Adrenal gland (tissue), 12 donors: ENCODE results near the gene ENTPD3. TPM values are rescaled to one million over a fixed set of nuclear protein-coding genes. Genes with fewer than 3 reads are reported as not detected.

ENCODE experiments used
- polyA plus RNA-seq, 3 donors: library from polyadenylated mRNA; stranded (reverse); fragments of 200-250 nt in 2 of 3; fragments of 350-450 nt in 1 of 3; fragmentation: Illumina TruSeq in 1 of 3; extraction: RNeasy Lipid Tissue Mini Kit (QIAGEN cat#74804) in 1 of 3; gene quantifications; one replicate each; pipeline ENCODE4 v1.2.3, GENCODE V29; 2013 to 2014
- total RNA-seq, 9 donors: library from RNA; depleted of rRNA in 4 of 9; stranded (reverse); fragments of >200 nt in 4 of 9; fragments of 120-200 nt in 1 of 9; fragmentation: NEBNext Ultra II Directional in 1 of 9; extraction: Animal tissue kit (Norgen Biotek cat#: 25700) in 1 of 9; gene quantifications; one replicate each; pipeline versions ENCODE4 v1.1.0 to v1.2.4, GENCODE V29; 2013 to 2023
- donor health status: healthy with polysubstance abuse.
- donor health status: Bipolar disorder and iron deficiency.
- donor health status: DM: yes; HTN: yes; CAD: no.
- donor health status: DM: no; HTN: no; CAD: no.
- donor health status: DM: no; HTN: no; CAD: no.
- donor health status: DM: yes; HTN: yes; CAD: no.

The ENTPD3 gene
- total and polyA plus RNA-seq, 12 donors: 0.08 to 0.72 (median 0.39) TPM; not detected in 5

Other genes starting within 250 kb of the ENTPD3 start
- gene EIF1B, start 77.5 kb upstream of the ENTPD3 start, total RNA-seq: 100 to 1,000 TPM in 1 of 9 donors, 10 to 100 TPM in 7, 1 to 10 TPM in 1; 8.8 to 133 (median 30.6) TPM
- 100 to 1,000 TPM in 1 of 3 donors, 10 to 100 TPM in 2; 46.4 to 119 (median 67.3) TPM for gene EIF1B, start 77.5 kb upstream of the ENTPD3 start, polyA plus RNA-seq
- gene RPL14, start 70.2 kb downstream of the ENTPD3 start, total RNA-seq: 1,000 to 10,000 TPM in 4 of 9 donors, 100 to 1,000 TPM in 5; 235 to 1,616 (median 673) TPM
- 1,000 to 10,000 TPM in 2 of 3 donors, 100 to 1,000 TPM in 1; 803 to 2,243 (median 2,022) TPM for gene RPL14, start 70.2 kb downstream of the ENTPD3 start, polyA plus RNA-seq
- 10 to 100 TPM in 1 of 9 donors, 1 to 10 TPM in 7, under 1 TPM in 1; 0.79 to 11.0 (median 6.0) TPM for gene ZNF619, start 89.9 kb downstream of the ENTPD3 start, total RNA-seq
- 1 to 10 TPM in 2 of 3 donors, under 1 TPM in 1; 0.77 to 4.9 (median 1.2) TPM for gene ZNF619, start 89.9 kb downstream of the ENTPD3 start, polyA plus RNA-seq
- gene ZNF620, start 118.9 kb downstream of the ENTPD3 start, total RNA-seq: 10 to 100 TPM in 1 of 9 donors, 1 to 10 TPM in 7, under 1 TPM in 1; 0.97 to 10.1 (median 4.3) TPM
- 1 to 10 TPM; 1.3 to 2.6 (median 2.5) TPM for gene ZNF620, start 118.9 kb downstream of the ENTPD3 start, polyA plus RNA-seq
- 10 to 100 TPM in 7 of 9 donors, 1 to 10 TPM in 2; 9.1 to 22.1 (median 17.3) TPM for gene ZNF621, start 137.8 kb downstream of the ENTPD3 start, total RNA-seq
- gene ZNF621, start 137.8 kb downstream of the ENTPD3 start, polyA plus RNA-seq: 10 to 100 TPM; 15.8 to 30.1 (median 16.7) TPM